WTC11 (cell line): ENCODE measurements around the gene TAAR8. TPM values are rescaled to one million over a fixed set of nuclear protein-coding genes. Genes with fewer than 3 reads are reported as not detected.
A peak's percentile ranks its signal among the peaks of the same experiment; 100 is the strongest.
"Not testable (repeated sequence)": the region's sequence is repeated elsewhere in the genome, so short reads cannot be mapped to it uniquely, and the experiment has no call there.

ENCODE experiments used
- ATAC-seq: fragments of 200-7000 bp; cut with Tn5 transposase; 2 replicates; pipeline ENCODE4 v1.10.0; 2021; ENCODE audit warnings: mild to moderate bottlenecking, moderate library complexity
- CTCF ChIA-PET: fragments of 300-600 bp; sonication (Branson Sonifier 250); formaldehyde crosslinking; loops from one replicate; lab custom pipeline; 2021; ENCODE audit warnings: antibody characterized with exemption; lab: Charles Lee
- POLR2A ChIA-PET: fragments of 350-600 bp; sonication (Branson Sonifier 250); formaldehyde crosslinking; loops from one replicate; lab custom pipeline; 2021; ENCODE audit warnings: antibody characterized with exemption; lab: Charles Lee
- DNase-seq: peaks from one replicate; pipeline ENCODE4 v3.0.0; 2021; ENCODE audit warnings: low spot score
- H3K27ac Mint-ChIP-seq: 2 replicates; pipeline ENCODE4 v1.8.0; 2021; ENCODE audit warnings: mixed read lengths
- H3K27me3 Mint-ChIP-seq: 2 replicates; pipeline ENCODE4 v1.8.0; 2021; ENCODE audit warnings: low read depth, mild to moderate bottlenecking, moderate library complexity, mixed read lengths
- H3K36me3 Mint-ChIP-seq: 2 replicates; pipeline ENCODE4 v1.8.0; 2021; ENCODE audit warnings: mixed read lengths
- H3K4me1 Mint-ChIP-seq: 2 replicates; pipeline ENCODE4 v1.8.0; 2022; ENCODE audit warnings: mixed read lengths
- H3K4me3 Mint-ChIP-seq: 2 replicates; pipeline ENCODE4 v1.8.0; 2021; ENCODE audit warnings: mild to moderate bottlenecking, moderate library complexity, mixed read lengths
- H3K9me3 Mint-ChIP-seq: 2 replicates; pipeline ENCODE4 v1.8.0; 2021; ENCODE audit warnings: mixed read lengths
- CREM ChIP-seq: sonication (generic); formaldehyde crosslinking; IDR thresholded peaks from 2 replicates; pipeline ENCODE4 v1.8.1; 2022; ENCODE audit warnings: mild to moderate bottlenecking, missing genetic modification reagents, moderate library complexity
- ELF4 ChIP-seq: sonication (generic); formaldehyde crosslinking; IDR thresholded peaks from 2 replicates; pipeline ENCODE4 v1.8.1; 2022; ENCODE audit warnings: low read depth, mild to moderate bottlenecking, moderate library complexity, missing genetic modification reagents
- EMX1 ChIP-seq: fragments of 250-450 bp; sonication (Bioruptor Pico); IDR thresholded peaks from 2 replicates; pipeline ENCODE4 v1.8.0; 2021; ENCODE audit warnings: mild to moderate bottlenecking
- FOXK1 ChIP-seq: sonication (generic); formaldehyde crosslinking; IDR thresholded peaks from 2 replicates; pipeline ENCODE4 v1.8.0; 2022; ENCODE audit warnings: mild to moderate bottlenecking, moderate library complexity, missing genetic modification reagents
- FOXP1 ChIP-seq: sonication (generic); formaldehyde crosslinking; IDR thresholded peaks from 2 replicates; pipeline ENCODE4 v1.8.0; 2022; ENCODE audit warnings: missing genetic modification reagents, mild to moderate bottlenecking, moderate library complexity, borderline replicate concordance
- JAZF1 ChIP-seq: fragments of 250-450 bp; sonication (Bioruptor Pico); IDR thresholded peaks from 2 replicates; pipeline ENCODE4 v1.9.0; 2021; ENCODE audit warnings: moderate library complexity, mild to moderate bottlenecking, inconsistent platforms
- KAT7 ChIP-seq: sonication (generic); formaldehyde crosslinking; IDR thresholded peaks from 2 replicates; pipeline ENCODE4 v1.8.1; 2023; ENCODE audit warnings: missing genetic modification reagents, mild to moderate bottlenecking, borderline replicate concordance
- MXD4 ChIP-seq: fragments of 250-450 bp; sonication (Bioruptor Pico); IDR thresholded peaks from 2 replicates; pipeline ENCODE4 v1.8.0; 2021; ENCODE audit warnings: mild to moderate bottlenecking, moderate library complexity, borderline replicate concordance
- MYBL2 ChIP-seq: sonication (generic); formaldehyde crosslinking; IDR thresholded peaks from 2 replicates; pipeline ENCODE4 v1.8.1; 2023; ENCODE audit warnings: mild to moderate bottlenecking, moderate library complexity, missing genetic modification reagents
- NFE2L1 ChIP-seq: sonication (generic); formaldehyde crosslinking; IDR thresholded peaks from 2 replicates; pipeline ENCODE4 v1.8.1; 2023; ENCODE audit warnings: missing genetic modification reagents
- NR2C2 ChIP-seq: sonication (generic); formaldehyde crosslinking; IDR thresholded peaks from 2 replicates; pipeline ENCODE4 v1.8.0; 2022; ENCODE audit warnings: mild to moderate bottlenecking, missing genetic modification reagents
- PRRX2 ChIP-seq: fragments of 250-450 bp; sonication (Bioruptor Pico); IDR thresholded peaks from 2 replicates; pipeline ENCODE4 v1.8.0; 2021; ENCODE audit warnings: mild to moderate bottlenecking
- TCF7 ChIP-seq: sonication (generic); formaldehyde crosslinking; IDR thresholded peaks from 2 replicates; pipeline ENCODE4 v1.8.0; 2022; ENCODE audit warnings: mild to moderate bottlenecking, low read depth, missing genetic modification reagents, moderate library complexity
- total RNA-seq: library from RNA; stranded (reverse); gene quantifications from 3 replicates; pipeline ENCODE4 v1.2.3, GENCODE V29; 2021
- TF ChIP-seq, protein P1 (sequence below): fragments of 250-450 bp; sonication (Bioruptor Pico); conservative IDR thresholded peaks from 2 replicates; pipeline ENCODE4 v1.9.0; 2021; ENCODE audit warnings: mild to moderate bottlenecking
- TF ChIP-seq, protein P2 (sequence below): sonication (generic); formaldehyde crosslinking; IDR thresholded peaks from 2 replicates; pipeline ENCODE4 v1.8.1; 2022; ENCODE audit warnings: low read depth, missing genetic modification reagents, borderline replicate concordance

TAAR8 gene
- total RNA-seq, 1 experiment from 2014 or later, result not detected

DNA sequence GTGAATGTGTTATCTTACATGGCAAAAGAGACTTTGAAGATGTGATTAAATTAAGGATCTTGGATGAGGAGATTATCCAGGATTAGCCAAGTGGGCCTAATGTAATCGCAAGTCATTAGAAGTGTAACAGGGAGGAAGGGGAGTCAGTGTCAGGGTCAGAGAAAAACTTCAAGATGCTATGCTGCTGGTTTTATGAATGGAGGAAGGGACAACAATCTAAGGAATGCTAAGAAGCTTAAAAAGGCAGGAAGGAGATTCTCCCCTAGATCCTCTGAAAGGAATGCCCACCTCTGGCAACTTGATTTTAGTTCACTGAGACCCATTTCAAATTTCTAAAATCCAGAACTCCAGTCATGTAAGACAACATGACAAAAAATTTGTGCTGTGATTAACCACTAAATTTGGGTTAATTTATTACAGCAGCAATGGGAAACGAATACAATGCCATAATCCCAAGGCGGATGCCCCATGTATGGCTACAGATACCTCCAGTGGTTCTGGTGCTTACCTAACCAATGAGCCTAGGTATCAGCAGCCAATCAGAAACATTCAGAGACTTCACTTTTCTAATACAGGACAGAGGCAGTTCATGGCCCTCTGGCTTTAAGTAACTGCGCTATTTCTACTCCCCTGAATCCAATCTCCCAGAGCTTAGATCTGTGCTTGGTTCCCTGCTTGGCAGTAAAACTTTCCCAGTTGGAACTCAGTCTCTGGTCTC lies 3.6 kb upstream of the TAAR8 start:
- DNase-seq (no peak), ATAC-seq (peak; percentile 80)
- Mint-ChIP-seq H3K4me1 (peaks cover 27% of the 10 kb centered on the region), H3K36me3 (no peaks in the 10 kb centered on the region), H3K4me3 (no peak overlapping the region), H3K27ac (0 out of 2 replicates have a peak overlapping the region, but pooled peaks have one; percentile 62), H3K27me3 (no peaks in the 10 kb centered on the region), H3K9me3 (no peaks in the 10 kb centered on the region)
- TF ChIP-seq PRRX2, result no peak
- no peak for TF ChIP-seq FOXP1
- TF ChIP-seq, protein P1, sequence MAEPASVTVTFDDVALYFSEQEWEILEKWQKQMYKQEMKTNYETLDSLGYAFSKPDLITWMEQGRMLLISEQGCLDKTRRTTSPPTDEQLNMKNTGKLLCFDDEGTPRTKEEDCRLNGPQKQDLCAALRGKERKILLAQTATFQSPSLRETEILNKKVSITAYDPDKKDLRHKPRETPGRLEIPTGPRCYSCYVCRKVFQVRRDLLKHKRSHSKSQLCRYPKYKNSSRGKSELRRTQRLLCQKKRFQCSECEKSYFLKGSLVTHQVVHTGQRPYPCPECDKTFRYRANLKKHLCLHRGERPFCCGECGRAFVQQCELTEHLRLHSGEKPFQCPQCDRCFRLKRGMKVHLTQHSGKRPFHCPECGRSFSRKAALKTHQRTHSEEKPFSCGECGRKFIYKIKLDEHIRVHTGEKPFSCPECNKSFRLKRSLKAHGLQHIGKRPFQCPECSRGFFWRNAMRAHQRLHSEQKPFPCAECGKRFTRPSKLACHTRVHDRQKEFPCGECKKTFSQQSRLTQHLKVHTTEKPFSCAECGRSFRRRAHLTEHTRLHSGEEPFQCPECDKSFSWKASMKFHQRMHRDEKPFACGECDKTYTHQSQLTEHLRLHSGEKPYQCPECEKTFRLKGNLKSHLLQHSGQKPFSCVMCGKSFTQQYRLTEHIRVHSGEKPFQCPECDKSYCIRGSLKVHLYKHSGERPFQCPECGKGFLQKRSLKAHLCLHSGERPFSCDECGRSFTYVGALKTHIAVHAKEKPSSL, result no peak
- TF ChIP-seq CREM, result no peak
- no peak for TF ChIP-seq NFE2L1 (CRISPR knock-in tag)
- POLR2A ChIA-PET, result no interaction called here
- CTCF ChIA-PET, result no interaction called here

GRCh38 chr6:132551214-132551613 lies 1.3 kb upstream of the TAAR8 start:
- peaks cover 27% of the 10 kb centered on the region for H3K4me1 Mint-ChIP-seq
- no peaks in the 10 kb centered on the region for H3K36me3 Mint-ChIP-seq
- DNase-seq (no peak), ATAC-seq (peak; percentile 44)
- TF ChIP-seq NR2C2 (CRISPR knock-in tag) (no peak), ELF4 (CRISPR knock-in tag) (no peak), EMX1 (CRISPR knock-in tag) (no peak), MYBL2 (CRISPR knock-in tag) (no peak), NFE2L1 (CRISPR knock-in tag) (no peak), FOXK1 (CRISPR knock-in tag) (no peak)
- H3K27ac Mint-ChIP-seq, result no peak overlapping the region
- H3K9me3 Mint-ChIP-seq, result no peaks in the 10 kb centered on the region
- CTCF ChIA-PET, result interaction anchor here (1.0 kb wide), 1 partner anchor 271 kb away, joined by 5 read pairs; no protein-coding TSS in a partner anchor
- no peak overlapping the region for H3K4me3 Mint-ChIP-seq
- H3K27me3 Mint-ChIP-seq, result no peaks in the 10 kb centered on the region
- POLR2A ChIA-PET, result no interaction called here

- H3K27me3 Mint-ChIP-seq, H3K4me3 Mint-ChIP-seq, H3K27ac Mint-ChIP-seq, H3K4me1 Mint-ChIP-seq, CTCF ChIA-PET, H3K9me3 Mint-ChIP-seq, ATAC-seq, H3K36me3 Mint-ChIP-seq, DNase-seq, POLR2A ChIA-PET: not testable (repeated sequence)
Observed at GRCh38 chr6:132560087-132560486, 7.6 kb downstream of the TAAR8 start.

DNA sequence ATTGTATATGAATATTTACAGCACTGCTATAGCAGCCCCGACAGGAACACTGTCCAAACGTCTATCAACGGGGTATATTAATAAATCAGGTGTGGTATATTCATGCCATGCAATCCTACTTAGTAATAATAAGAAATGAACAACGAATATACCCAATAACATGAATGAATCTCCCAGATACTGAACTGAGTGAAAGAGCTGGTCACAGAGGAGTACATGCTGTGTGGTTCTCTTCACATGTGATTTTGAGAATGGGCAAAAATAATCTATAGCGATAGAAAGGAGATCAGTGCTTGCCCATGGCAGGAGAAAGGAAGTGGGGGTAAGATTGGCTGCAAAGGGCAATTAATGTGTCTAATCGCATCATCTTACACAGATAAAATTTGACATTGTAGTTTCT lies 13.9 kb downstream of the TAAR8 start:
- CTCF ChIA-PET, result no interaction called here
- Mint-ChIP-seq H3K4me3 (no peak overlapping the region), H3K4me1 (peaks cover 33% of the 10 kb centered on the region), H3K27ac (no peak overlapping the region), H3K36me3 (no peaks in the 10 kb centered on the region), H3K9me3 (no peaks in the 10 kb centered on the region), H3K27me3 (no peaks in the 10 kb centered on the region)
- TF ChIP-seq MXD4, result no peak
- TF ChIP-seq, protein P2, sequence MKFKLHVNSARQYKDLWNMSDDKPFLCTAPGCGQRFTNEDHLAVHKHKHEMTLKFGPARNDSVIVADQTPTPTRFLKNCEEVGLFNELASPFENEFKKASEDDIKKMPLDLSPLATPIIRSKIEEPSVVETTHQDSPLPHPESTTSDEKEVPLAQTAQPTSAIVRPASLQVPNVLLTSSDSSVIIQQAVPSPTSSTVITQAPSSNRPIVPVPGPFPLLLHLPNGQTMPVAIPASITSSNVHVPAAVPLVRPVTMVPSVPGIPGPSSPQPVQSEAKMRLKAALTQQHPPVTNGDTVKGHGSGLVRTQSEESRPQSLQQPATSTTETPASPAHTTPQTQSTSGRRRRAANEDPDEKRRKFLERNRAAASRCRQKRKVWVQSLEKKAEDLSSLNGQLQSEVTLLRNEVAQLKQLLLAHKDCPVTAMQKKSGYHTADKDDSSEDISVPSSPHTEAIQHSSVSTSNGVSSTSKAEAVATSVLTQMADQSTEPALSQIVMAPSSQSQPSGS, result no peak
- ATAC-seq (no peak), DNase-seq (no peak)
- POLR2A ChIA-PET, result no interaction called here

GRCh38 chr6:132567566-132567965 lies 15.1 kb downstream of the TAAR8 start:
- Mint-ChIP-seq H3K4me1 (peaks cover 38% of the 10 kb centered on the region), H3K36me3 (no peaks in the 10 kb centered on the region), H3K9me3 (no peaks in the 10 kb centered on the region), H3K4me3 (no peak overlapping the region), H3K27me3 (no peaks in the 10 kb centered on the region), H3K27ac (no peak overlapping the region)
- TF ChIP-seq KAT7 (CRISPR knock-in tag) (no peak), ELF4 (CRISPR knock-in tag) (no peak), TCF7 (CRISPR knock-in tag) (no peak), JAZF1 (no peak)
- ATAC-seq (no peak), DNase-seq (no peak)
- ChIA-PET POLR2A (no interaction called here), CTCF (no interaction called here)
